Neural cell (in vitro differentiated cells): ENCODE measurements around the gene NSMF. TPM values are rescaled to one million over a fixed set of nuclear protein-coding genes. Genes with fewer than 3 reads are reported as not detected.

Experiments
- H2AFZ ChIP-seq: fragments of 200-600, 300-800 bp; sonication (generic), shearing (Covaris generic); 2 replicates; pipeline ENCODE4 v1.6.0; 2014; ENCODE audit warnings: low read depth, mild to moderate bottlenecking, antibody characterized with exemption, low read length, moderate library complexity
- H3F3A ChIP-seq: fragments of 200-600 bp; shearing (Covaris generic); 2 replicates; pipeline ENCODE4 v1.6.1; 2016; ENCODE audit warnings: mild to moderate bottlenecking, moderate library complexity, mixed read lengths, antibody characterized with exemption, low read length; ENCODE audit not compliant: insufficient read depth, poor library complexity, severe bottlenecking
- H3K27ac ChIP-seq: fragments of 200-600, 300-800 bp; sonication (generic), shearing (Covaris generic); 2 replicates; pipeline ENCODE4 v1.5.1; 2014; ENCODE audit warnings: mild to moderate bottlenecking, low read length, moderate library complexity
- H3K27me3 ChIP-seq: fragments of 300-800, 200-600 bp; sonication (generic), shearing (Covaris generic); 2 replicates; pipeline ENCODE4 v1.6.0; 2014; ENCODE audit warnings: mild to moderate bottlenecking, low read depth, low read length, moderate library complexity; ENCODE audit not compliant: insufficient read depth
- H3K36me3 ChIP-seq: fragments of 300-800, 200-600 bp; sonication (generic), shearing (Covaris generic); 2 replicates; pipeline ENCODE4 v1.5.1; 2014; ENCODE audit warnings: mild to moderate bottlenecking, antibody characterized with exemption, low read length, moderate library complexity; ENCODE audit not compliant: insufficient read depth
- H3K4me2 ChIP-seq: fragments of 300-800, 200-600 bp; sonication (generic), shearing (Covaris generic); 2 replicates; pipeline ENCODE4 v1.6.0; 2014; ENCODE audit warnings: mild to moderate bottlenecking, low read length
- H3K4me3 ChIP-seq: fragments of 300-800, 200-600 bp; sonication (generic), shearing (Covaris generic); 2 replicates; pipeline ENCODE4 v1.5.1; 2014; ENCODE audit warnings: mild to moderate bottlenecking, low read length, moderate library complexity
- H3K79me2 ChIP-seq: fragments of 200-600 bp; shearing (Covaris generic); replicated peaks from 2 replicates; pipeline ENCODE4 v1.6.0; 2014; ENCODE audit warnings: mild to moderate bottlenecking, low read length, moderate library complexity; ENCODE audit not compliant: insufficient read depth
- H3K9ac ChIP-seq: fragments of 300-800, 200-600 bp; sonication (generic), shearing (Covaris generic); 2 replicates; pipeline ENCODE4 v1.6.1; 2016; ENCODE audit warnings: mild to moderate bottlenecking, low read length, mixed read lengths
- H3K9me2 ChIP-seq: fragments of 200-600 bp; shearing (Covaris generic); 2 replicates; pipeline ENCODE4 v1.6.1; 2016; ENCODE audit warnings: mild to moderate bottlenecking, low read length, mixed read lengths; ENCODE audit not compliant: insufficient read depth
- H3K9me3 ChIP-seq: fragments of 200-600, 300-800 bp; sonication (generic), shearing (Covaris generic); 2 replicates; pipeline ENCODE4 v1.6.1; 2016; ENCODE audit warnings: mild to moderate bottlenecking, mixed run types, low read length, moderate library complexity, mixed read lengths
- H4K20me1 ChIP-seq: fragments of 200-600 bp; shearing (Covaris generic); 2 replicates; pipeline ENCODE4 v1.6.1; 2016; ENCODE audit warnings: mild to moderate bottlenecking, mixed run types; ENCODE audit not compliant: insufficient read depth
- EP300 ChIP-seq: fragments of 450-650 bp; conservative IDR thresholded peaks from 2 replicates; pipeline ENCODE4 v1.6.1; 2014; ENCODE audit warnings: antibody characterized with exemption, mild to moderate bottlenecking, moderate library complexity; ENCODE audit not compliant: poor library complexity, severe bottlenecking
- EZH2 ChIP-seq: fragments of 200-600, 300-800 bp; shearing (Covaris generic), sonication (generic); IDR thresholded peaks from 2 replicates; pipeline ENCODE4 v1.6.1; 2014; ENCODE audit warnings: antibody characterized with exemption, low read length, borderline replicate concordance, mild to moderate bottlenecking; ENCODE audit not compliant: insufficient read depth, poor library complexity, severe bottlenecking
- MXI1 ChIP-seq: fragments of 450-650 bp; conservative IDR thresholded peaks from 2 replicates; pipeline ENCODE4 v1.6.1; 2014; ENCODE audit warnings: antibody characterized with exemption, mild to moderate bottlenecking; ENCODE audit not compliant: poor library complexity, severe bottlenecking
- POLR2AphosphoS5 ChIP-seq: IDR thresholded peaks from 2 replicates; pipeline ENCODE4 v1.6.1; 2012
- RAD21 ChIP-seq: fragments of 450-650 bp; conservative IDR thresholded peaks from 2 replicates; pipeline ENCODE4 v1.6.1; 2014; ENCODE audit warnings: antibody characterized with exemption, mild to moderate bottlenecking, moderate library complexity
- SMC3 ChIP-seq: fragments of 450-650 bp; conservative IDR thresholded peaks from 2 replicates; pipeline ENCODE4 v1.6.1; 2014; ENCODE audit warnings: antibody characterized with exemption, mild to moderate bottlenecking, moderate library complexity; ENCODE audit not compliant: poor library complexity
- TAF1 ChIP-seq: IDR thresholded peaks from 2 replicates; pipeline ENCODE4 v1.6.1; 2012; ENCODE audit warnings: low read depth
- polyA plus RNA-seq: library from polyadenylated mRNA; depleted of rRNA; stranded (reverse); fragments of >200 nt; gene quantifications from 2 replicates; pipeline ENCODE4 v1.2.3, GENCODE V29; 2014
- TF ChIP-seq, protein P1 (sequence below): IDR thresholded peaks from 2 replicates; pipeline ENCODE4 v1.6.1; 2012; ENCODE audit warnings: borderline replicate concordance
- TF ChIP-seq, protein P2 (sequence below): fragments of 450-650 bp; IDR thresholded peaks from 2 replicates; pipeline ENCODE4 v1.5.1; 2014; ENCODE audit warnings: antibody characterized with exemption, mild to moderate bottlenecking, moderate library complexity; ENCODE audit not compliant: poor library complexity, severe bottlenecking

The NSMF gene
- polyA plus RNA-seq, 1 donor from 2014 or later = 51.2 TPM

DNA sequence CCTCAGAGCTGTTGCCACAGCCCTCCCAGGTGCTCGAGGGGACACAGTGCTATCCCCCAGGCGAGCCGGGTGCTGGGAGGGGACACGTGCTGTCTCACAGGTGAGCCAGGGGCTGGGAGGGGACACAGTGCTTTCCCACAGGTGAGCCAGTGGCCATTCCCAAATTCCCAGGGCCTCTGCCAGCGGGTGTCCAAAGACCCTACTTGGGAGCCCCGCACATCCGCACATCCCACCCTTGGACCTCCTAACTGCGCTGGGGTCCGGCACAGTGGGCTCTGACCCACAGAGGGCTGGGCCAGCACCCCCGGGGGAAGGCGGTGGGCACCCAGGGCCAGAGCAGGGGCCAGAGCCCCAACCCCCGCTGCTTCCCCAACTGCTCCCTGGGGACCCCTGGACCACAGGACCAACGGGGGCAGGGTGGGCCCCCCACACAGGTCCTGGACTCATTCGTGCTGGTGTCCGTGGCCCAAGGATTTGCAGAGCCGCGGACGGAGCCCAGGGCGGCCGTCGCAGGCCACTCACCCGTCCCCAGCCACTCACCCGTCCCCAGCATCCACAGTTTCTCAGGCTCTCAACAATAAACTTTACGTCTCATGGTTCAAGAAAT lies 54.1 kb downstream of the NSMF start:
- Histone ChIP-seq H3K9me3 (no peaks in the 10 kb centered on the region), H3K4me3 (no peak overlapping the region), H3K27me3 (no peaks in the 10 kb centered on the region), H3K36me3 (no peaks in the 10 kb centered on the region), H3K4me2 (no peak overlapping the region), H3K9me2 (no peaks in the 10 kb centered on the region), H3K9ac (no peak overlapping the region), H3K27ac (no peak overlapping the region), H4K20me1 (no peaks in the 10 kb centered on the region), H2AFZ (no peak overlapping the region), H3F3A (no peaks in the 10 kb centered on the region), H3K79me2 (no peaks in the 10 kb centered on the region)
- TF ChIP-seq POLR2AphosphoS5 (no peak), SMC3 (no peak), RAD21 (no peak), EZH2 (no peak), MXI1 (no peak), TAF1 (no peak), EP300 (no peak)
- TF ChIP-seq, protein P1, sequence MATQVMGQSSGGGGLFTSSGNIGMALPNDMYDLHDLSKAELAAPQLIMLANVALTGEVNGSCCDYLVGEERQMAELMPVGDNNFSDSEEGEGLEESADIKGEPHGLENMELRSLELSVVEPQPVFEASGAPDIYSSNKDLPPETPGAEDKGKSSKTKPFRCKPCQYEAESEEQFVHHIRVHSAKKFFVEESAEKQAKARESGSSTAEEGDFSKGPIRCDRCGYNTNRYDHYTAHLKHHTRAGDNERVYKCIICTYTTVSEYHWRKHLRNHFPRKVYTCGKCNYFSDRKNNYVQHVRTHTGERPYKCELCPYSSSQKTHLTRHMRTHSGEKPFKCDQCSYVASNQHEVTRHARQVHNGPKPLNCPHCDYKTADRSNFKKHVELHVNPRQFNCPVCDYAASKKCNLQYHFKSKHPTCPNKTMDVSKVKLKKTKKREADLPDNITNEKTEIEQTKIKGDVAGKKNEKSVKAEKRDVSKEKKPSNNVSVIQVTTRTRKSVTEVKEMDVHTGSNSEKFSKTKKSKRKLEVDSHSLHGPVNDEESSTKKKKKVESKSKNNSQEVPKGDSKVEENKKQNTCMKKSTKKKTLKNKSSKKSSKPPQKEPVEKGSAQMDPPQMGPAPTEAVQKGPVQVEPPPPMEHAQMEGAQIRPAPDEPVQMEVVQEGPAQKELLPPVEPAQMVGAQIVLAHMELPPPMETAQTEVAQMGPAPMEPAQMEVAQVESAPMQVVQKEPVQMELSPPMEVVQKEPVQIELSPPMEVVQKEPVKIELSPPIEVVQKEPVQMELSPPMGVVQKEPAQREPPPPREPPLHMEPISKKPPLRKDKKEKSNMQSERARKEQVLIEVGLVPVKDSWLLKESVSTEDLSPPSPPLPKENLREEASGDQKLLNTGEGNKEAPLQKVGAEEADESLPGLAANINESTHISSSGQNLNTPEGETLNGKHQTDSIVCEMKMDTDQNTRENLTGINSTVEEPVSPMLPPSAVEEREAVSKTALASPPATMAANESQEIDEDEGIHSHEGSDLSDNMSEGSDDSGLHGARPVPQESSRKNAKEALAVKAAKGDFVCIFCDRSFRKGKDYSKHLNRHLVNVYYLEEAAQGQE = no peak
- TF ChIP-seq, protein P2, sequence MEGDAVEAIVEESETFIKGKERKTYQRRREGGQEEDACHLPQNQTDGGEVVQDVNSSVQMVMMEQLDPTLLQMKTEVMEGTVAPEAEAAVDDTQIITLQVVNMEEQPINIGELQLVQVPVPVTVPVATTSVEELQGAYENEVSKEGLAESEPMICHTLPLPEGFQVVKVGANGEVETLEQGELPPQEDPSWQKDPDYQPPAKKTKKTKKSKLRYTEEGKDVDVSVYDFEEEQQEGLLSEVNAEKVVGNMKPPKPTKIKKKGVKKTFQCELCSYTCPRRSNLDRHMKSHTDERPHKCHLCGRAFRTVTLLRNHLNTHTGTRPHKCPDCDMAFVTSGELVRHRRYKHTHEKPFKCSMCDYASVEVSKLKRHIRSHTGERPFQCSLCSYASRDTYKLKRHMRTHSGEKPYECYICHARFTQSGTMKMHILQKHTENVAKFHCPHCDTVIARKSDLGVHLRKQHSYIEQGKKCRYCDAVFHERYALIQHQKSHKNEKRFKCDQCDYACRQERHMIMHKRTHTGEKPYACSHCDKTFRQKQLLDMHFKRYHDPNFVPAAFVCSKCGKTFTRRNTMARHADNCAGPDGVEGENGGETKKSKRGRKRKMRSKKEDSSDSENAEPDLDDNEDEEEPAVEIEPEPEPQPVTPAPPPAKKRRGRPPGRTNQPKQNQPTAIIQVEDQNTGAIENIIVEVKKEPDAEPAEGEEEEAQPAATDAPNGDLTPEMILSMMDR = no peak

GRCh38 chr9:137403269-137403668 lies 55.9 kb downstream of the NSMF start:
- no peak overlapping the region for H3K4me2 ChIP-seq
- H3K27ac ChIP-seq = no peak overlapping the region
- H2AFZ ChIP-seq = no peak overlapping the region
- H3K9me3 ChIP-seq = no peaks in the 10 kb centered on the region
- no peaks in the 10 kb centered on the region for H3K9me2 ChIP-seq
- H3K27me3 ChIP-seq = no peaks in the 10 kb centered on the region
- no peak overlapping the region for H3K9ac ChIP-seq
- H3F3A ChIP-seq = no peaks in the 10 kb centered on the region
- no peak for TF ChIP-seq EZH2
- no peaks in the 10 kb centered on the region for H4K20me1 ChIP-seq
- H3K36me3 ChIP-seq = no peaks in the 10 kb centered on the region
- no peak overlapping the region for H3K4me3 ChIP-seq
- H3K79me2 ChIP-seq = no peaks in the 10 kb centered on the region
